Peyer's patch (tissue), 4 donors: ENCODE results near the gene GTPBP3.

Experiments used
- POLR2A ChIP-seq, 2 donors: fragments of 450-650 bp; IDR thresholded peaks; one replicate each; pipeline ENCODE4 v1.5.1; 2017; ENCODE audit warnings: antibody characterized with exemption in 2 of 2, mild to moderate bottlenecking in 2 of 2, moderate library complexity in 2 of 2
- TF ChIP-seq, protein P1 (sequence below), 6 experiments: fragments of 450-650 bp in 4 of 6; fragments of 200-600 bp in 2 of 6; sonication (generic) in 1 of 6; IDR thresholded peaks; one replicate each; pipeline ENCODE4 v1.5.1; 2017 to 2019; ENCODE audit warnings: antibody characterized with exemption in 6 of 6, mild to moderate bottlenecking in 3 of 6, moderate library complexity in 1 of 6

DNA sequence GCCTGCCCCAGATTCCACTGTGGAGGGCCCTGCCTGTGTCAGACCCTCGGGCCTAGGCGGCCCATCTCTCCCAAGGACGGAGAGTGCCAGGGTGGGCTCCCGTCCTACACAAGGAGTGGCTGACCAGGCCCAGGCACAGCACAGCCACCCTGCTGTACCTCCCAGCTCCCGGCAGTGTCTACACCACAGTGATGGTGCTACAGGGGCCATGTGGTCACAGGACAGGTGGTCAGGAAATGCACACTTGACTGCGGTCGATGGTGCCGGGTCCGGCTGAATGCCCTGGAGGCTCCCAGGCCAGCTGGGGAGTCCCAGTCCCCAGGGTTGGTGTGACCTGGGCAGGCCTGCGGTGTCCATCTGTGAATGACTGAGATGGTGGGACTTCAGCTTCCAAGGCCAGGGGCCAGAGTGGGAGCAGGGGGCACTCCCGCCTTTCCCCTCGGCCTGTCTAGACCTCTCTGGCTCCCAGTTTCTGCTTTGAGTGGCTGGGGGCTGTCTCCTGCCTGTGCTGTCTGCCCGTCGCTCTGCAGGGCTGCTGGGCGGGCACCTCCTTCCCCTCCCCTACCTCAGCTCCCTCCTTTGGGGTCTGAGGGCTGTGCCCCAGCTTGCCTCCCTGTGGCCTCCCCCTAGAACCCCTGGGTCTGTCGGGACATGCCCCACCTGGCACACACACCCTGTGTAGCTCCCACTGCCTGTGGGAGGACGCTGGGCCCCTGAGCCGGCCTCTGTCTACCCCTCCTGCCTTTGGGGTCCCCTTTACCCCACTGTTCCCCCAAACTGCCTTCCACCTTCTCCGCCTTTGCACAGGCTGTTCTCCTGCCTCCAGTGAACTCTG lies 15.5 kb upstream of the GTPBP3 start:
- TF ChIP-seq, protein P1, sequence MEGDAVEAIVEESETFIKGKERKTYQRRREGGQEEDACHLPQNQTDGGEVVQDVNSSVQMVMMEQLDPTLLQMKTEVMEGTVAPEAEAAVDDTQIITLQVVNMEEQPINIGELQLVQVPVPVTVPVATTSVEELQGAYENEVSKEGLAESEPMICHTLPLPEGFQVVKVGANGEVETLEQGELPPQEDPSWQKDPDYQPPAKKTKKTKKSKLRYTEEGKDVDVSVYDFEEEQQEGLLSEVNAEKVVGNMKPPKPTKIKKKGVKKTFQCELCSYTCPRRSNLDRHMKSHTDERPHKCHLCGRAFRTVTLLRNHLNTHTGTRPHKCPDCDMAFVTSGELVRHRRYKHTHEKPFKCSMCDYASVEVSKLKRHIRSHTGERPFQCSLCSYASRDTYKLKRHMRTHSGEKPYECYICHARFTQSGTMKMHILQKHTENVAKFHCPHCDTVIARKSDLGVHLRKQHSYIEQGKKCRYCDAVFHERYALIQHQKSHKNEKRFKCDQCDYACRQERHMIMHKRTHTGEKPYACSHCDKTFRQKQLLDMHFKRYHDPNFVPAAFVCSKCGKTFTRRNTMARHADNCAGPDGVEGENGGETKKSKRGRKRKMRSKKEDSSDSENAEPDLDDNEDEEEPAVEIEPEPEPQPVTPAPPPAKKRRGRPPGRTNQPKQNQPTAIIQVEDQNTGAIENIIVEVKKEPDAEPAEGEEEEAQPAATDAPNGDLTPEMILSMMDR (IDR thresholded peaks at IDR 0.05): no peak
- TF ChIP-seq POLR2A (IDR thresholded peaks at IDR 0.05): no peak
